Activated CD4-positive, alpha-beta T cell treated with anti-CD3 and anti-CD28 coated beads, Interleukin-2, amount 10 ng/mL, durations not matched to agents 24 days and 14 days (primary cell): ENCODE data around the gene MYCBPAP. TPM values are rescaled to one million over a fixed set of nuclear protein-coding genes. Genes with fewer than 3 reads are reported as not detected.

Source experiments
- DNase-seq: peaks from one replicate; pipeline ENCODE4 v3.0.0; 2022
- H3K27ac Mint-ChIP-seq: one replicate; pipeline ENCODE4 v1.8.0; 2022; ENCODE audit warnings: mild to moderate bottlenecking, mixed read lengths
- H3K27me3 Mint-ChIP-seq: one replicate; pipeline ENCODE4 v1.8.0; 2022; ENCODE audit warnings: mixed read lengths
- H3K36me3 Mint-ChIP-seq: one replicate; pipeline ENCODE4 v1.8.0; 2022; ENCODE audit warnings: low read depth, mild to moderate bottlenecking, mixed read lengths
- H3K4me1 Mint-ChIP-seq: one replicate; pipeline ENCODE4 v1.8.0; 2021; ENCODE audit warnings: mixed read lengths
- H3K4me3 Mint-ChIP-seq: one replicate; pipeline ENCODE4 v1.8.0; 2022; ENCODE audit warnings: mild to moderate bottlenecking, moderate library complexity, mixed read lengths
- H3K9me3 Mint-ChIP-seq: one replicate; pipeline ENCODE4 v1.8.0; 2021; ENCODE audit warnings: mixed read lengths
- intact Hi-C: fragments of 100-400 bp; cut with micrococcal nuclease; formaldehyde crosslinking; loops from one replicate; pipeline ENCODE4 v1.15.1; 2023
- total RNA-seq: library from RNA; stranded (reverse); gene quantifications from 2 replicates; pipeline ENCODE4 v1.2.3, GENCODE V29; 2022

MYCBPAP gene
- total RNA-seq, 1 donor from 2014 or later = 3.5 TPM

DNA sequence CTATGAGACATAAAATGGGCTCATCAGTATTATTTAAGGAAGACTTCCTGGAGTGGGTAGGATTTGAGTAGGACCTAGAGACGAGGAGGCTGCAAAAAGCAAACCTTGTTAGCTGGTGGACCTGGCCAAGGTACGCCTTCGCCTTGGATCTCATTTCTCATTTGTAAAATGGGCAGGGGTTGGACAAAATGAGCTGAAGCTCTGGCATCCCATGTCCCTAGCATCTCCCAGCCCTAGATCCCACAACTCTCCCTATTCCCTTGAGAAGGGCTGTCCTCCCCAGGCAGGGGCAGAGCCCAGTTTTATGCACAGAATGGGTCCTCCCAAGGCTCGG is 38.4 kb downstream of the MYCBPAP start:
- H3K4me3 Mint-ChIP-seq = peak overlapping the region; percentile 83
- H3K27me3 Mint-ChIP-seq = peaks cover 19% of the 10 kb centered on the region
- H3K4me1 Mint-ChIP-seq = peaks cover 17% of the 10 kb centered on the region

DNA sequence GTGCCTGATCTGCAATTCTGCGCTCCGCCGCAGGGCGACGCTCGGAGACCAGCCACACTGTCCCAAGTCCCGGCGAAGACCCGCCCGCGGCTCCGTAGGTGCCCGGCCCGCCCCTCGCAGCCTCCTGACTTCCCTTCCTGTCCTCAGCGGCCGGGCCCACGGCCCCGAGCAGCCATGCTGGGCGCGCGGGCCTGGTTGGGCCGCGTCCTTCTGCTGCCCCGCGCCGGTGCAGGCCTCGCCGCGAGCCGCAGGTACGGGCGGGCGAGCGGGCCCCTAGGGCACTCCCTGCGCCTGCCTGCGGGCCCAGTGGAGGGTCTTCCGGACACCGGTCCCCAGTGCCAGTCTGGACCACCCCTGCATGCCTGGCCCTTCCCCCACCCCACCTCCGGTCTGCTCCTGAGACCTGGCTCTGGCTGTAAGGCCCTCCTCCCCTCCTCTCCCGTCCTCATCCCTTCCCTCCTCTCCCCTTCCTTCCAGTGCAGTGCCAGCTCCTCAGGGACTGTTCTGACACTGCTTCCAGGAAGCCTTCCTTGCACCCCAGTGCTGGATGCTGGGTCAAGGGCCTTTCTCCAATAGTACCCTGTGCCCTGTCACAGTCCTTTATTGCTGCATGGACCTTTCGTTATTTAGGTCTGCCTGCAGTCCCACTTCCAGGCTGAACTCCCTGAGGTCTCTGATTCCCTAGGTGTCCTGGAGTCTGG is 38.9 kb downstream of the MYCBPAP start, which contains the start of gene SPATA20:
SPATA20 (plus strand) TSS at position 140 of the 701 bp plus-strand sequence; CDS start at position 175, 35 bp downstream.
- Mint-ChIP-seq H3K4me3 (peak within 1 kb of the TSS; percentile 83), H3K27ac (peak within 1 kb of the TSS; percentile 80), H3K4me1 (peaks cover 16% of the 10 kb centered on the region), H3K36me3 (no peaks in the 10 kb centered on the region), H3K9me3 (no peaks in the 10 kb centered on the region), H3K27me3 (peaks cover 19% of the 10 kb centered on the region)
- DNase-seq = peak; percentile 96
- intact Hi-C loops = loop anchor here (1.0 to 10.0 kb wide), 7 partner anchors 14 to 408 kb away; partner anchors contain the start of genes CACNA1G and RSAD1

More for the DNA sequence above, 38.4 kb downstream of the MYCBPAP start:
- Mint-ChIP-seq H3K9me3 (no peaks in the 10 kb centered on the region), H3K36me3 (no peaks in the 10 kb centered on the region), H3K27ac (no peak overlapping the region)
- intact Hi-C loops = loop anchor here (1.0 to 10.0 kb wide), 7 partner anchors 14 to 408 kb away; partner anchors contain the start of genes CACNA1G and RSAD1
- no peak for DNase-seq

DNA sequence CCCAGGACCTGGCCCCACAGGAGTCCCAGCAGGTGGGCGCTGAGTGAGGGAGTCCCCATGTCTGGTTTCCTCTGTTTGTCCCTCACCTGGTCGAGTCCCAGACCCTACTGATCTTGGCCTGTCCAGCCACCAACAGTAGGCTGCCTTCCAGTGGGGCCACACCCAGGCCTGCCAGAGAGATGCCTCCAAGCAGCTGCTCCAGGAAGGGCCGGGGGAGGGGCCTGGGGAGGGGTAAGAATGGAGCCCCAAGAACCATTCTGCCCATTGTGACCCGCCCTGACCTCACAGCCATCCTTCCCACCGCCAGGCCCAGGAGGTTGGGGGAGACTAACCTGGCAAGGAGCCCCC is 39.5 kb downstream of the MYCBPAP start:
- H3K4me1 Mint-ChIP-seq = peaks cover 12% of the 10 kb centered on the region
- H3K4me3 Mint-ChIP-seq = peak overlapping the region; percentile 83
- no peaks in the 10 kb centered on the region for H3K9me3 Mint-ChIP-seq
- no peaks in the 10 kb centered on the region for H3K36me3 Mint-ChIP-seq
- H3K27ac Mint-ChIP-seq = peak overlapping the region; percentile 80
- intact Hi-C loops = loop anchor here (1.0 to 10.0 kb wide), 7 partner anchors 13 to 407 kb away; partner anchors contain the start of genes CACNA1G and RSAD1
- peaks cover 19% of the 10 kb centered on the region for H3K27me3 Mint-ChIP-seq
- DNase-seq = no peak

DNA sequence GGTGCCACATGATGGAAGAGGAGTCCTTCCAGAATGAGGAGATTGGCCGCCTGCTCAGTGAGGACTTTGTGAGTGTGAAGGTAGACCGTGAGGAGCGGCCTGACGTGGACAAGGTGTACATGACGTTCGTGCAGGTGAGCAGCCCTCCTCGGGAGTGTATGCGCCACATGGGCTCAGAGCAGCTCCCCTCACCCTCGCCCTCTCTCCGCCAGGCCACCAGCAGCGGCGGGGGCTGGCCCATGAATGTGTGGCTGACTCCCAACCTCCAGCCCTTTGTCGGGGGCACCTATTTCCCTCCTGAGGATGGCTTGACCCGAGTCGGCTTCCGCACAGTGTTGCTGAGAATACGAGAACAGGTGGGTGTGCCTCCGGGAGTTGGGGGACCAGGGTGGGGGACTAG is 40.6 kb downstream of the MYCBPAP start:
- DNase-seq = no peak
- Mint-ChIP-seq H3K27me3 (peaks cover 19% of the 10 kb centered on the region), H3K4me1 (peaks cover 10% of the 10 kb centered on the region), H3K36me3 (no peaks in the 10 kb centered on the region), H3K4me3 (no peak overlapping the region), H3K27ac (no peak overlapping the region), H3K9me3 (no peaks in the 10 kb centered on the region)
- intact Hi-C loops = loop anchor here (5.0 to 10.0 kb wide), 2 partner anchors 293 to 406 kb away; no protein-coding TSS in a partner anchor

DNA sequence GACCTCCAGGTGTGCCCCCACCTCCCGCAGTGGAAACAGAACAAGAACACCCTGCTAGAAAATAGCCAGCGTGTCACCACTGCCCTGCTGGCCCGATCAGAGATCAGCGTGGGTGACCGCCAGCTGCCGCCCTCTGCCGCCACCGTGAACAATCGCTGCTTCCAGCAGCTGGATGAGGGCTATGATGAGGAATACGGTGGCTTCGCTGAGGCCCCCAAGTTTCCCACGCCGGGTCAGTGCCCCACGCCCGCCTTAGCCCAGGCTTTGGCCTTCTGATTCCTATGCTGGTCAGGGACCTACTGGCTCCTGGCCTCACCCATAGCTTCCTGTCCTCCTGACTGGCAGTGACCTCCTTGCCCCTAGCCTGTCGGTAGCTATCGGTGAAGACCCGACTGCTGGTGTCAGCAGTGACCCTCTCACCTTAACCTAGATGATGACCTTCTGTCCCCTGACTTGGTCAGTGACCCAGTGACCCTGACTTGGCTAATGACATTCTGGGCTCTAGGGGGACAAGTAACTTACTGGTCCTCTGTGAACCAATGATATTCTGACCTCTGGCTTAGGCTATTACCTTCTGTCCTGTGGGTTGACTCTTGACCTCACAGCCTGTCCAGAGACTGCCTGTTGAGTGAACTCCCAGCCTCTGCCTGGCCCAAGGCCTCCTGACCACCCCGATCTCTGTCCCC is 41.2 kb downstream of the MYCBPAP start:
- Mint-ChIP-seq H3K9me3 (no peaks in the 10 kb centered on the region), H3K27me3 (peaks cover 15% of the 10 kb centered on the region), H3K4me1 (peaks cover 9% of the 10 kb centered on the region), H3K27ac (no peak overlapping the region), H3K4me3 (no peak overlapping the region), H3K36me3 (no peaks in the 10 kb centered on the region)
- DNase-seq = no peak
- intact Hi-C loops = loop anchor here (5.0 to 10.0 kb wide), 2 partner anchors 293 to 405 kb away; no protein-coding TSS in a partner anchor

DNA sequence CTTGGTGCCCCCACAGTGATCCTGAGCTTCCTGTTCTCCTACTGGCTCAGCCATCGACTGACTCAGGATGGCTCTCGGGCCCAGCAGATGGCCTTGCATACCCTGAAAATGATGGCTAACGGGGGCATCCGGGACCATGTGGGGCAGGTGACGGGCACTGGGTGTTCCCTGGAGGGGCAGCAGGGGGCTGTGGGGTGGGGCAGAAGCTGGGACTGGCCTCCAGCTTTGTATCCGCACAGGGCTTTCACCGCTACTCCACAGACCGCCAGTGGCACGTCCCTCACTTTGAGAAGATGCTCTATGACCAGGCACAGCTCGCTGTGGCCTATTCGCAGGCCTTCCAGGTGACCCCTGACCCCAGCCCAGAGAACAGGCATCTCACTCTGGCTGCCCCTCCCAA is 41.7 kb downstream of the MYCBPAP start:
- H3K36me3 Mint-ChIP-seq = no peaks in the 10 kb centered on the region
- no peak for DNase-seq
- intact Hi-C loops = loop anchor here (5.0 to 10.0 kb wide), 2 partner anchors 292 to 405 kb away; no protein-coding TSS in a partner anchor
- H3K27ac Mint-ChIP-seq = no peak overlapping the region
- H3K4me3 Mint-ChIP-seq = no peak overlapping the region
- H3K4me1 Mint-ChIP-seq = peaks cover 7% of the 10 kb centered on the region
- H3K9me3 Mint-ChIP-seq = no peaks in the 10 kb centered on the region
- peaks cover 11% of the 10 kb centered on the region for H3K27me3 Mint-ChIP-seq

DNA sequence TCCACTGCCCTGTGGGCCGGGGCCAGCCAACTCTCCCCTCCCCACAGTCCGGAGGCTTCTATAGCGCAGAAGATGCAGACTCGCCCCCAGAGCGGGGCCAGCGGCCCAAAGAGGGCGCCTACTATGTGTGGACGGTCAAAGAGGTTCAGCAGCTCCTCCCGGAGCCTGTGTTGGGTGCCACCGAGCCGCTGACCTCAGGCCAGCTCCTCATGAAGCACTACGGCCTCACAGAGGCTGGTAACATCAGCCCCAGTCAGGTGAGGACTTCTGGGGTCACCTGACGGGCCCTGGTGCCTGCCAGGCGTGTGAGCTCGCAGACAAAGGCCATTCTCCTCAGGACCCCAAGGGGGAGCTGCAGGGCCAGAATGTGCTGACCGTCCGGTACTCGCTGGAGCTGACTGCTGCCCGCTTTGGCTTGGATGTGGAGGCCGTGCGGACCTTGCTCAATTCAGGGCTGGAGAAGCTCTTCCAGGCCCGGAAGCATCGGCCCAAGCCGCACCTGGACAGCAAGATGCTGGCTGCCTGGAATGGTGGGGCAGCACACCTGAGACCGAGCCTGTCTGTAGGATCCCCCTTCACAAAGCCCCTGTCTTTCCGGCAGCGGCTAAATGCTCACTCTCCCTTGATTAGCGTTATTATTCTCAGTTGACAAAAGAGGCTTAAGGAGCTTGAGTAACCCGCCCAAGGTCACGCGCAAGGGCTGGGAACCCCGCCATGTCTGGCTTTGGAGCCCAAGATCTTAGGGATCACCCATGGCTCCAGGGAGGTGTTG is 42.6 kb downstream of the MYCBPAP start:
- H3K36me3 Mint-ChIP-seq = no peaks in the 10 kb centered on the region
- H3K27ac Mint-ChIP-seq = no peak overlapping the region
- intact Hi-C loops = no loop called here
- H3K4me1 Mint-ChIP-seq = peaks cover 7% of the 10 kb centered on the region
- no peak for DNase-seq
- H3K27me3 Mint-ChIP-seq = peaks cover 6% of the 10 kb centered on the region
- no peak overlapping the region for H3K4me3 Mint-ChIP-seq
- no peaks in the 10 kb centered on the region for H3K9me3 Mint-ChIP-seq

DNA sequence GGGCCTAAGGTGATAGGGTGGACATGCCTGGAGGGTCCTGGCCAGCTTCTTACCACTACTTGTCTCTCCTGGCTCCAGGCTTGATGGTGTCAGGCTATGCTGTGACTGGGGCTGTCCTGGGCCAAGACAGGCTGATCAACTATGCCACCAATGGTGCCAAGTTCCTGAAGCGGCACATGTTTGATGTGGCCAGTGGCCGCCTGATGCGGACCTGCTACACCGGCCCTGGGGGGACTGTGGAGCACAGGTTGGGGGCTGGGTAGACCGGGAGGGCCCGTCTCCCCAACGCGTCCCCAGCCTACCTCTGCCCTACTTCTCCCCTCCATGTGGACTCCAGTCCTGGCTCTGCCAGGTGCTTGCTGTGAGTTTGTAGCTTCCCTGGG is 43.2 kb downstream of the MYCBPAP start:
- DNase-seq = no peak
- Mint-ChIP-seq H3K27me3 (peaks cover 2% of the 10 kb centered on the region), H3K27ac (no peak overlapping the region), H3K4me1 (peaks cover 7% of the 10 kb centered on the region), H3K36me3 (no peaks in the 10 kb centered on the region), H3K9me3 (no peaks in the 10 kb centered on the region), H3K4me3 (no peak overlapping the region)
- intact Hi-C loops = no loop called here

DNA sequence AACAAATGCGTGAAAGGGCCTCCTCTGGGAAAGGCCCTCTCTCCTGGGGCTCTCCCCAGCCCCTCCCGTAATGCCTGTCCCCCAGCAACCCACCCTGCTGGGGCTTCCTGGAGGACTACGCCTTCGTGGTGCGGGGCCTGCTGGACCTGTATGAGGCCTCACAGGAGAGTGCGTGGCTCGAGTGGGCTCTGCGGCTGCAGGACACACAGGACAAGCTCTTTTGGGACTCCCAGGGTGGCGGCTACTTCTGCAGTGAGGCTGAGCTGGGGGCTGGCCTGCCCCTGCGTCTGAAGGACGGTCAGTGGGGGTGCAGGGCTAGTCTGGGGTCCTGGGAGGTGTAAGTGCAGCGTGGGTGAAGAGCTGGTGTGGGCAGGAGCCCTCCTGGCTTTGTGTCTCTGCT is 43.6 kb downstream of the MYCBPAP start:
- DNase-seq = no peak
- Mint-ChIP-seq H3K4me3 (no peak overlapping the region), H3K27me3 (peaks cover 4% of the 10 kb centered on the region), H3K36me3 (no peaks in the 10 kb centered on the region), H3K9me3 (no peaks in the 10 kb centered on the region), H3K4me1 (peaks cover 4% of the 10 kb centered on the region), H3K27ac (no peak overlapping the region)
- intact Hi-C loops = no loop called here

DNA sequence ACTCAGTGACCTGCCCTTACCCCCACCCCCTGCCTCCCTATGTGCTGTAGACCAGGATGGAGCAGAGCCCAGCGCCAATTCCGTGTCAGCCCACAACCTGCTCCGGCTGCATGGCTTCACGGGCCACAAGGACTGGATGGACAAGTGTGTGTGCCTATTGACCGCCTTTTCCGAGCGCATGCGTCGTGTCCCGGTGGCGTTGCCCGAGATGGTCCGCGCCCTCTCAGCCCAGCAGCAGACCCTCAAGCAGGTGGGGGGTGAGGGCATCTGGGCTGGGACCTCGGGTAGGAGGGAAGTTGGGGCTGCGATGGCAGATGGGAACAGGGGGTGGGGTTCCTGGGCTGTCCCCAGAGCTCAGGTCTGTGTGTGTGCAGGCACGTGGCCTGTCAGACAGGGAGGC is 46.0 kb downstream of the MYCBPAP start:
- no peaks in the 10 kb centered on the region for H3K9me3 Mint-ChIP-seq
- no peak overlapping the region for H3K4me3 Mint-ChIP-seq
- no peaks in the 10 kb centered on the region for H3K36me3 Mint-ChIP-seq
- H3K4me1 Mint-ChIP-seq = no peaks in the 10 kb centered on the region
- H3K27ac Mint-ChIP-seq = no peak overlapping the region
- H3K27me3 Mint-ChIP-seq = peaks cover 26% of the 10 kb centered on the region
- intact Hi-C loops = no loop called here
- no peak for DNase-seq

DNA sequence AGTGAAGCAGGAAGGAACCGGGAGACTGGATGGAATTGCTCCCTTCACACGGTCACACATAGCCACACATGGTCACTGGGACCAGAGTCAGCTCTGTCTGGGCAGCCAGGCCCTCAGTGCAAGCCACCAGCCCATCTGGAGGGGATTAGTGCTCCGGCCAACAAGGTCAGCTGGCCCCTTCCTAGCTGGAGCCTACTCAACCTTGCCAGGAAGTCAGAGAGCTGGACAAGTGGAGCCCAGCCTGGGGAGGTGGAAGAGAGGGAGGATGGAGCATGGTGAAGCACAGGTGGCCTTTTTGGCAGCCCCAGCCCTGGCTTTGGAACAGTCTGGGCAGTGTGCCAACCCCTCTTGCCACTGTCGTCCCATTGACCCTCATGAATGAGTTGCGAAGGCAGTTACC is 48.6 kb downstream of the MYCBPAP start:
- H3K27ac Mint-ChIP-seq = no peak overlapping the region
- peaks cover 35% of the 10 kb centered on the region for H3K27me3 Mint-ChIP-seq

DNA sequence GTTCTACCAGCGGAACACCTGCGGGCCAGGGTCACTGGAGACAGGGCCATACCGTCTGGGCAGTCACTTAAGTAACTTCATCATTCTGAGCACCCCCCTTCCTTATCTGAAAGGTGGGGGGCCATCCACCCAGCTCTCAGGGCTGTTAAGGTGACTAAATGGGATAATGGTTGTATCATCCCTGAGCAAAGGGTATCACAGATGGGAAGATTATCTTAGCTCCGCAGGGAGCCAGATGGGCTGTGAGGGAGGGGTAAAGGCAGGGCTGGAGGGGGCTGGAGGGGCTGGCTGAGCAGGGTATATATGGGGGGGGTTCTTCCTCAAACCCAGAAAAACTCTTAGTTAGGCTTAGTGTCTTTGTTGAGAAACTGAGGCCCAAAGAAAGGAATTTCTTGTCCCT is 49.4 kb downstream of the MYCBPAP start:
- intact Hi-C loops = no loop called here
- H3K4me1 Mint-ChIP-seq = peaks cover 10% of the 10 kb centered on the region
- no peaks in the 10 kb centered on the region for H3K36me3 Mint-ChIP-seq
- no peak overlapping the region for H3K27ac Mint-ChIP-seq
- H3K27me3 Mint-ChIP-seq = peaks cover 41% of the 10 kb centered on the region
- H3K9me3 Mint-ChIP-seq = no peaks in the 10 kb centered on the region
- no peak for DNase-seq
- no peak overlapping the region for H3K4me3 Mint-ChIP-seq

More for the DNA sequence above, 48.6 kb downstream of the MYCBPAP start:
- no peak for DNase-seq
- H3K9me3 Mint-ChIP-seq = no peaks in the 10 kb centered on the region
- intact Hi-C loops = no loop called here
- no peaks in the 10 kb centered on the region for H3K36me3 Mint-ChIP-seq
- H3K4me1 Mint-ChIP-seq = peaks cover 6% of the 10 kb centered on the region
- H3K4me3 Mint-ChIP-seq = no peak overlapping the region

DNA sequence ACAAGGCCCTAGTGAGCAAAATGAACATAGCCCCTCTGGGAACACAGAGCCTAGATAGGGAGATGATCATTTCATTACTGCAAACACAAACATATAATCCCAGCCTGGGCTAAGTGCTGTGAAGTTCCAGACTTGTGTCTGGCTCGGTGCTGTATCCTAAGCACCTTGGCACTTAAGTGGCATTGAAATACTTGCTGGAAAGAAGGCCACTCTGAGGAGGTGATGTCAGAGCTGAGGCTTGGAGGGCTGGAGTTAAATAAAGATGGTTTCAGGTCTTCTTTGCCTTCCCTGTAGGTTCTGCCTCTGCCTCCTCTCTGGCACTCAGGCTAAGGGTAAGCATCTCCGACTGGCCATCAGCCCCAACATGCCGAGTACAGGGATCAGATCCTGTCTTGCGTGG is 49.9 kb downstream of the MYCBPAP start:
- no peak for DNase-seq
- H3K4me3 Mint-ChIP-seq = no peak overlapping the region
- intact Hi-C loops = no loop called here
- H3K4me1 Mint-ChIP-seq = peaks cover 10% of the 10 kb centered on the region
- H3K9me3 Mint-ChIP-seq = no peaks in the 10 kb centered on the region
- H3K27ac Mint-ChIP-seq = no peak overlapping the region
- H3K36me3 Mint-ChIP-seq = no peaks in the 10 kb centered on the region
- peaks cover 44% of the 10 kb centered on the region for H3K27me3 Mint-ChIP-seq

DNA sequence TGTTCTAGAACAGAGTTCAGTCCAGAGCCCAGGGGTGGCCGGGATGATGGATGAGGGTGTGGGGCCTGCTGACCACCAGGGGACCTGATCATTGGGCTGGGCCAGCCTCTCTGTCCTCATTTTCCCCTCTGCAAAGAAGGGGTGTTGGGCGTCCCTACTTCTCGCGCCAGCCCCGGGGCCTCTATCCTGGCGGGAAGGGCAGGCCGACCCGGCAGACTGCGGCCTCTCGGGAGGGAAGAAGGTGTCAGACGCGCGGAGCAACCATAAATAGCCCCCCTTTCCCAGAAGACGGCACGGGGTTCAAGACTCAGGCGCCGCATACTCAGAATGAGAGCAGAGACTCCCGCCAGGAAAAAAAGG is 50.3 kb downstream of the MYCBPAP start:
- H3K36me3 Mint-ChIP-seq = no peaks in the 10 kb centered on the region
- intact Hi-C loops = no loop called here
- peak overlapping the region; percentile 80 for H3K4me3 Mint-ChIP-seq
- no peak for DNase-seq
- H3K27ac Mint-ChIP-seq = no peak overlapping the region
- peaks cover 49% of the 10 kb centered on the region for H3K27me3 Mint-ChIP-seq
- peaks cover 10% of the 10 kb centered on the region for H3K4me1 Mint-ChIP-seq
- H3K9me3 Mint-ChIP-seq = no peaks in the 10 kb centered on the region
